WTC11 (cell line): ENCODE measurements around the gene FAM169A. TPM values are rescaled to one million over a fixed set of nuclear protein-coding genes. Genes with fewer than 3 reads are reported as not detected.

Experiments
- ATAC-seq: fragments of 200-7000 bp; cut with Tn5 transposase; 2 replicates; pipeline ENCODE4 v1.10.0; 2021; ENCODE audit warnings: mild to moderate bottlenecking, moderate library complexity
- CTCF ChIA-PET: fragments of 300-600 bp; sonication (Branson Sonifier 250); formaldehyde crosslinking; loops from one replicate; lab custom pipeline; 2021; ENCODE audit warnings: antibody characterized with exemption; lab: Charles Lee
- POLR2A ChIA-PET: fragments of 350-600 bp; sonication (Branson Sonifier 250); formaldehyde crosslinking; loops from one replicate; lab custom pipeline; 2021; ENCODE audit warnings: antibody characterized with exemption; lab: Charles Lee
- DNase-seq: peaks from one replicate; pipeline ENCODE4 v3.0.0; 2021; ENCODE audit warnings: low spot score
- H3K27ac Mint-ChIP-seq: 2 replicates; pipeline ENCODE4 v1.8.0; 2021; ENCODE audit warnings: mixed read lengths
- H3K27me3 Mint-ChIP-seq: 2 replicates; pipeline ENCODE4 v1.8.0; 2021; ENCODE audit warnings: low read depth, mild to moderate bottlenecking, moderate library complexity, mixed read lengths
- H3K36me3 Mint-ChIP-seq: 2 replicates; pipeline ENCODE4 v1.8.0; 2021; ENCODE audit warnings: mixed read lengths
- H3K4me1 Mint-ChIP-seq: 2 replicates; pipeline ENCODE4 v1.8.0; 2022; ENCODE audit warnings: mixed read lengths
- H3K4me3 Mint-ChIP-seq: 2 replicates; pipeline ENCODE4 v1.8.0; 2021; ENCODE audit warnings: mild to moderate bottlenecking, moderate library complexity, mixed read lengths
- H3K9me3 Mint-ChIP-seq: 2 replicates; pipeline ENCODE4 v1.8.0; 2021; ENCODE audit warnings: mixed read lengths
- ETV6 ChIP-seq: sonication (generic); formaldehyde crosslinking; IDR thresholded peaks from 2 replicates; pipeline ENCODE4 v1.8.1; 2022; ENCODE audit warnings: mild to moderate bottlenecking, missing genetic modification reagents
- IRF2 ChIP-seq: sonication (generic); formaldehyde crosslinking; IDR thresholded peaks from 2 replicates; pipeline ENCODE4 v1.8.0; 2022; ENCODE audit warnings: low read depth, missing genetic modification reagents, borderline replicate concordance
- KAT7 ChIP-seq: sonication (generic); formaldehyde crosslinking; IDR thresholded peaks from 2 replicates; pipeline ENCODE4 v1.8.1; 2023; ENCODE audit warnings: missing genetic modification reagents, mild to moderate bottlenecking, borderline replicate concordance
- NFATC4 ChIP-seq: fragments of 250-450 bp; sonication (Bioruptor Pico); IDR thresholded peaks from 2 replicates; pipeline ENCODE4 v1.9.0; 2021; ENCODE audit warnings: mild to moderate bottlenecking
- NR2C2 ChIP-seq: sonication (generic); formaldehyde crosslinking; IDR thresholded peaks from 2 replicates; pipeline ENCODE4 v1.8.0; 2022; ENCODE audit warnings: mild to moderate bottlenecking, missing genetic modification reagents
- ZNF138 ChIP-seq: sonication (generic); formaldehyde crosslinking; conservative IDR thresholded peaks from 2 replicates; pipeline ENCODE4 v1.8.1; 2022; ENCODE audit warnings: mild to moderate bottlenecking, moderate library complexity, missing genetic modification reagents
- ZNF423 ChIP-seq: fragments of 250-450 bp; sonication (Bioruptor Pico); IDR thresholded peaks from 2 replicates; pipeline ENCODE4 v2.1.2; 2022; ENCODE audit warnings: mild to moderate bottlenecking, moderate library complexity
- ZNF425 ChIP-seq: fragments of 250-450 bp; sonication (Bioruptor Pico); conservative IDR thresholded peaks from 2 replicates; pipeline ENCODE4 v1.9.0; 2021; ENCODE audit warnings: mild to moderate bottlenecking
- ZNF512 ChIP-seq: sonication (generic); formaldehyde crosslinking; IDR thresholded peaks from 2 replicates; pipeline ENCODE4 v1.8.1; 2022; ENCODE audit warnings: missing genetic modification reagents, borderline replicate concordance
- ZSCAN18 ChIP-seq: fragments of 250-450 bp; sonication (Bioruptor Pico); IDR thresholded peaks from 2 replicates; pipeline ENCODE4 v2.1.2; 2022; ENCODE audit warnings: mild to moderate bottlenecking, moderate library complexity
- total RNA-seq: library from RNA; stranded (reverse); gene quantifications from 3 replicates; pipeline ENCODE4 v1.2.3, GENCODE V29; 2021
- TF ChIP-seq, protein P1 (sequence below): sonication (generic); formaldehyde crosslinking; IDR thresholded peaks from 2 replicates; pipeline ENCODE4 v1.8.1; 2022; ENCODE audit warnings: low read depth, missing genetic modification reagents, borderline replicate concordance
- TF ChIP-seq, protein P2 (sequence below): sonication (generic); formaldehyde crosslinking; IDR thresholded peaks from 2 replicates; pipeline ENCODE4 v1.8.1; 2023; ENCODE audit warnings: mild to moderate bottlenecking, missing genetic modification reagents
- TF ChIP-seq, protein P3 (sequence below): fragments of 250-450 bp; sonication (Bioruptor Pico); IDR thresholded peaks from 2 replicates; pipeline ENCODE4 v1.9.0; 2021; ENCODE audit warnings: mild to moderate bottlenecking, borderline replicate concordance
- TF ChIP-seq, protein P4 (sequence below): sonication (generic); formaldehyde crosslinking; IDR thresholded peaks from 2 replicates; pipeline ENCODE4 v1.8.1; 2023; ENCODE audit warnings: mild to moderate bottlenecking, missing genetic modification reagents, moderate library complexity

Gene FAM169A
- total RNA-seq, 1 experiment from 2014 or later = 69.1 TPM

GRCh38 chr5:74853256-74853655, 12.9 kb downstream of the FAM169A start:
- H3K4me3 Mint-ChIP-seq = no peak overlapping the region
- DNase-seq = no peak
- peaks cover 30% of the 10 kb centered on the region for H3K36me3 Mint-ChIP-seq

More at GRCh38 chr5:74853256-74853655, 12.9 kb downstream of the FAM169A start:
- peak overlapping the region; percentile 65 for H3K27ac Mint-ChIP-seq
- no peak for ATAC-seq
- POLR2A ChIA-PET = interaction anchor here (0.7 kb wide), 1 partner anchor 28 kb away, joined by 4 read pairs; no protein-coding TSS in a partner anchor
- CTCF ChIA-PET = no interaction called here
- H3K4me1 Mint-ChIP-seq = peaks cover 54% of the 10 kb centered on the region
- TF ChIP-seq ZNF423 (CRISPR knock-in tag) = no peak
- TF ChIP-seq, protein P1, sequence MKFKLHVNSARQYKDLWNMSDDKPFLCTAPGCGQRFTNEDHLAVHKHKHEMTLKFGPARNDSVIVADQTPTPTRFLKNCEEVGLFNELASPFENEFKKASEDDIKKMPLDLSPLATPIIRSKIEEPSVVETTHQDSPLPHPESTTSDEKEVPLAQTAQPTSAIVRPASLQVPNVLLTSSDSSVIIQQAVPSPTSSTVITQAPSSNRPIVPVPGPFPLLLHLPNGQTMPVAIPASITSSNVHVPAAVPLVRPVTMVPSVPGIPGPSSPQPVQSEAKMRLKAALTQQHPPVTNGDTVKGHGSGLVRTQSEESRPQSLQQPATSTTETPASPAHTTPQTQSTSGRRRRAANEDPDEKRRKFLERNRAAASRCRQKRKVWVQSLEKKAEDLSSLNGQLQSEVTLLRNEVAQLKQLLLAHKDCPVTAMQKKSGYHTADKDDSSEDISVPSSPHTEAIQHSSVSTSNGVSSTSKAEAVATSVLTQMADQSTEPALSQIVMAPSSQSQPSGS (CRISPR knock-in tag) = no peak
- no peak for TF ChIP-seq IRF2 (CRISPR knock-in tag)
- no peak for TF ChIP-seq ZNF138
- TF ChIP-seq NR2C2 (CRISPR knock-in tag) = no peak
- TF ChIP-seq, protein P2, sequence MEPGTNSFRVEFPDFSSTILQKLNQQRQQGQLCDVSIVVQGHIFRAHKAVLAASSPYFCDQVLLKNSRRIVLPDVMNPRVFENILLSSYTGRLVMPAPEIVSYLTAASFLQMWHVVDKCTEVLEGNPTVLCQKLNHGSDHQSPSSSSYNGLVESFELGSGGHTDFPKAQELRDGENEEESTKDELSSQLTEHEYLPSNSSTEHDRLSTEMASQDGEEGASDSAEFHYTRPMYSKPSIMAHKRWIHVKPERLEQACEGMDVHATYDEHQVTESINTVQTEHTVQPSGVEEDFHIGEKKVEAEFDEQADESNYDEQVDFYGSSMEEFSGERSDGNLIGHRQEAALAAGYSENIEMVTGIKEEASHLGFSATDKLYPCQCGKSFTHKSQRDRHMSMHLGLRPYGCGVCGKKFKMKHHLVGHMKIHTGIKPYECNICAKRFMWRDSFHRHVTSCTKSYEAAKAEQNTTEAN (CRISPR knock-in tag) = no peak
- no peak for TF ChIP-seq ZSCAN18
- TF ChIP-seq ETV6 (CRISPR knock-in tag) = no peak
- no peak for TF ChIP-seq KAT7 (CRISPR knock-in tag)
- TF ChIP-seq, protein P3, sequence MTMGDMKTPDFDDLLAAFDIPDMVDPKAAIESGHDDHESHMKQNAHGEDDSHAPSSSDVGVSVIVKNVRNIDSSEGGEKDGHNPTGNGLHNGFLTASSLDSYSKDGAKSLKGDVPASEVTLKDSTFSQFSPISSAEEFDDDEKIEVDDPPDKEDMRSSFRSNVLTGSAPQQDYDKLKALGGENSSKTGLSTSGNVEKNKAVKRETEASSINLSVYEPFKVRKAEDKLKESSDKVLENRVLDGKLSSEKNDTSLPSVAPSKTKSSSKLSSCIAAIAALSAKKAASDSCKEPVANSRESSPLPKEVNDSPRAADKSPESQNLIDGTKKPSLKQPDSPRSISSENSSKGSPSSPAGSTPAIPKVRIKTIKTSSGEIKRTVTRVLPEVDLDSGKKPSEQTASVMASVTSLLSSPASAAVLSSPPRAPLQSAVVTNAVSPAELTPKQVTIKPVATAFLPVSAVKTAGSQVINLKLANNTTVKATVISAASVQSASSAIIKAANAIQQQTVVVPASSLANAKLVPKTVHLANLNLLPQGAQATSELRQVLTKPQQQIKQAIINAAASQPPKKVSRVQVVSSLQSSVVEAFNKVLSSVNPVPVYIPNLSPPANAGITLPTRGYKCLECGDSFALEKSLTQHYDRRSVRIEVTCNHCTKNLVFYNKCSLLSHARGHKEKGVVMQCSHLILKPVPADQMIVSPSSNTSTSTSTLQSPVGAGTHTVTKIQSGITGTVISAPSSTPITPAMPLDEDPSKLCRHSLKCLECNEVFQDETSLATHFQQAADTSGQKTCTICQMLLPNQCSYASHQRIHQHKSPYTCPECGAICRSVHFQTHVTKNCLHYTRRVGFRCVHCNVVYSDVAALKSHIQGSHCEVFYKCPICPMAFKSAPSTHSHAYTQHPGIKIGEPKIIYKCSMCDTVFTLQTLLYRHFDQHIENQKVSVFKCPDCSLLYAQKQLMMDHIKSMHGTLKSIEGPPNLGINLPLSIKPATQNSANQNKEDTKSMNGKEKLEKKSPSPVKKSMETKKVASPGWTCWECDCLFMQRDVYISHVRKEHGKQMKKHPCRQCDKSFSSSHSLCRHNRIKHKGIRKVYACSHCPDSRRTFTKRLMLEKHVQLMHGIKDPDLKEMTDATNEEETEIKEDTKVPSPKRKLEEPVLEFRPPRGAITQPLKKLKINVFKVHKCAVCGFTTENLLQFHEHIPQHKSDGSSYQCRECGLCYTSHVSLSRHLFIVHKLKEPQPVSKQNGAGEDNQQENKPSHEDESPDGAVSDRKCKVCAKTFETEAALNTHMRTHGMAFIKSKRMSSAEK (CRISPR knock-in tag) = no peak
- TF ChIP-seq, protein P4, sequence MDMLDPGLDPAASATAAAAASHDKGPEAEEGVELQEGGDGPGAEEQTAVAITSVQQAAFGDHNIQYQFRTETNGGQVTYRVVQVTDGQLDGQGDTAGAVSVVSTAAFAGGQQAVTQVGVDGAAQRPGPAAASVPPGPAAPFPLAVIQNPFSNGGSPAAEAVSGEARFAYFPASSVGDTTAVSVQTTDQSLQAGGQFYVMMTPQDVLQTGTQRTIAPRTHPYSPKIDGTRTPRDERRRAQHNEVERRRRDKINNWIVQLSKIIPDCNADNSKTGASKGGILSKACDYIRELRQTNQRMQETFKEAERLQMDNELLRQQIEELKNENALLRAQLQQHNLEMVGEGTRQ (CRISPR knock-in tag) = no peak
- no peak for TF ChIP-seq ZNF512
- TF ChIP-seq NFATC4 = no peak
- TF ChIP-seq ZNF425 (CRISPR knock-in tag) = no peak
- H3K9me3 Mint-ChIP-seq = peaks cover 19% of the 10 kb centered on the region
- no peaks in the 10 kb centered on the region for H3K27me3 Mint-ChIP-seq
